GM18508 (cell line): ENCODE results near the gene DDX55.

Experiments
- ATAC-seq: cut with Tn5 transposase; IDR thresholded peaks from one replicate; pipeline ENCODE4 v1.9.1; 2021; ENCODE audit warnings: moderate number of reproducible peaks; ENCODE audit not compliant: insufficient read depth, unreplicated experiment

Gene DDX55

GRCh38 chr12:123608182-123608581 lies 6.3 kb downstream of the DDX55 start:
- no peak for ATAC-seq

- ATAC-seq = no peak
Observed at GRCh38 chr12:123614110-123614509, 12.2 kb downstream of the DDX55 start.

GRCh38 chr12:123614531-123614930 lies 12.6 kb downstream of the DDX55 start:
- ATAC-seq = no peak

- ATAC-seq = no peak
Observed at GRCh38 chr12:123617144-123617543, 15.2 kb downstream of the DDX55 start.

GRCh38 chr12:123617580-123617979 lies 15.7 kb downstream of the DDX55 start:
- no peak for ATAC-seq

- ATAC-seq = no peak
Observed at GRCh38 chr12:123621101-123621500, 19.2 kb downstream of the DDX55 start.

- ATAC-seq = no peak
Observed at GRCh38 chr12:123621619-123622530, 20.0 kb downstream of the DDX55 start.

GRCh38 chr12:123633379-123634141 lies 31.7 kb downstream of the DDX55 start, which contains the start of the genes EIF2B1 and GTF2H3:
TSS of gene EIF2B1 (minus strand) at chr12:123633686. CDS start at chr12:123633557, 129 bp downstream.
TSS of gene GTF2H3 (plus strand) at chr12:123633829. CDS start at chr12:123633860, 31 bp downstream.
- peak; percentile 67 for ATAC-seq

- no peak for ATAC-seq
Observed at GRCh38 chr12:123634142-123634561, 32.3 kb downstream of the DDX55 start.

GRCh38 chr12:123643911-123644310 lies 42.0 kb downstream of the DDX55 start:
- no peak for ATAC-seq

- no peak for ATAC-seq
Observed at GRCh38 chr12:123645380-123645779, 43.5 kb downstream of the DDX55 start.

GRCh38 chr12:123645878-123646277 lies 44.0 kb downstream of the DDX55 start:
- no peak for ATAC-seq

- no peak for ATAC-seq
Observed at GRCh38 chr12:123648401-123648800, 46.5 kb downstream of the DDX55 start.

GRCh38 chr12:123654129-123654701 lies 52.3 kb downstream of the DDX55 start:
- no peak for ATAC-seq

GRCh38 chr12:123655420-123655819 lies 53.5 kb downstream of the DDX55 start:
- peak; percentile 85 for ATAC-seq

GRCh38 chr12:123656392-123656791 lies 54.5 kb downstream of the DDX55 start:
- ATAC-seq = no peak

- ATAC-seq = no peak
Observed at GRCh38 chr12:123657211-123657610, 55.3 kb downstream of the DDX55 start.

GRCh38 chr12:123659996-123660727 lies 58.3 kb downstream of the DDX55 start:
- no peak for ATAC-seq

- no peak for ATAC-seq
Observed at GRCh38 chr12:123667771-123668170, 65.9 kb downstream of the DDX55 start.
